ENCODE measurements around the gene ANKRD13B.

DNA sequence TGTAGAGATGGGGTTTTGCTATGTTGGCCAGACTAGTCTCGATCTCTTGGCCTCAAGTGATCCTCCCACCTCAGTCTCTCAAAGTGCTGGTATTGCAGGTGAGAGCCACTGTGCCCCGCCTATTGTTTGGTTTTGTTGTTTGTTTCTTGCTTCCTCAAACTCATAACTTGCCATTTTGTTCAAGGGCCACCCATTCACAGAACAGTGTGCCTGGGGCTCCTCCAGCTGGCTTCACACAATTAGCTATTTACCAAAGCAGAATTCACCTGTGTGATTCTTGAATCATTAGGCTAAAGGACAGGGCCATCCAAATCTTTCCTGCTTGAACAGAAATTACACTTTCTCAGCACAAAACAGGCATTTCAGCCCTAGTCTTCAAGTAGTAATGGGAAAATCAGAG lies 33.3 kb upstream of the ANKRD13B start:
- TF ChIP-seq, protein P1, sequence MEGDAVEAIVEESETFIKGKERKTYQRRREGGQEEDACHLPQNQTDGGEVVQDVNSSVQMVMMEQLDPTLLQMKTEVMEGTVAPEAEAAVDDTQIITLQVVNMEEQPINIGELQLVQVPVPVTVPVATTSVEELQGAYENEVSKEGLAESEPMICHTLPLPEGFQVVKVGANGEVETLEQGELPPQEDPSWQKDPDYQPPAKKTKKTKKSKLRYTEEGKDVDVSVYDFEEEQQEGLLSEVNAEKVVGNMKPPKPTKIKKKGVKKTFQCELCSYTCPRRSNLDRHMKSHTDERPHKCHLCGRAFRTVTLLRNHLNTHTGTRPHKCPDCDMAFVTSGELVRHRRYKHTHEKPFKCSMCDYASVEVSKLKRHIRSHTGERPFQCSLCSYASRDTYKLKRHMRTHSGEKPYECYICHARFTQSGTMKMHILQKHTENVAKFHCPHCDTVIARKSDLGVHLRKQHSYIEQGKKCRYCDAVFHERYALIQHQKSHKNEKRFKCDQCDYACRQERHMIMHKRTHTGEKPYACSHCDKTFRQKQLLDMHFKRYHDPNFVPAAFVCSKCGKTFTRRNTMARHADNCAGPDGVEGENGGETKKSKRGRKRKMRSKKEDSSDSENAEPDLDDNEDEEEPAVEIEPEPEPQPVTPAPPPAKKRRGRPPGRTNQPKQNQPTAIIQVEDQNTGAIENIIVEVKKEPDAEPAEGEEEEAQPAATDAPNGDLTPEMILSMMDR (IDR thresholded peaks at IDR 0.05): no peak
- TF ChIP-seq POLR2AphosphoS5 (IDR thresholded peaks at IDR 0.05): no peak

Data from breast epithelium (tissue), 3 donors.